Sigmoid colon (tissue), 7 donors: Measurements from ENCODE around the gene CAPN8. TPM values are rescaled to one million over a fixed set of nuclear protein-coding genes. Genes with fewer than 3 reads are reported as not detected.
A peak's percentile ranks its signal among the peaks of the same experiment; 100 is the strongest.

ENCODE experiments used
- DNase-seq: peaks from one replicate; pipeline ENCODE4 v3.0.0-alpha.2; 2019
- H3K27ac ChIP-seq, 4 donors: fragments of 200-600 bp; sonication (generic); one replicate each; pipeline ENCODE4 v1.5.1; 2016 to 2019; ENCODE audit warnings: mild to moderate bottlenecking in 1 of 4
- H3K27me3 ChIP-seq, 3 donors: fragments of 200-600 bp; sonication (generic); one replicate each; pipeline ENCODE4 v1.5.1; 2019; ENCODE audit warnings: mild to moderate bottlenecking in 1 of 3
- H3K36me3 ChIP-seq, 4 donors: fragments of 200-600 bp; sonication (generic); one replicate each; pipeline ENCODE4 v1.5.1; 2016 to 2019
- H3K4me1 ChIP-seq, 4 donors: fragments of 200-600 bp; sonication (generic); one replicate each; pipeline ENCODE4 v1.5.1; 2017 to 2019
- H3K4me3 ChIP-seq, 4 donors: fragments of 200-600 bp; sonication (generic); one replicate each; pipeline ENCODE4 v1.5.1; 2017 to 2019; ENCODE audit warnings: mild to moderate bottlenecking in 2 of 4, moderate library complexity in 1 of 4
- H3K9me3 ChIP-seq, 4 donors: fragments of 200-600 bp in 3 of 4; sonication (generic) in 3 of 4; one replicate each; pipeline versions ENCODE4 v1.5.1 to v1.6.1; 2013 to 2019
- EP300 ChIP-seq, 4 donors: sonication (generic); formaldehyde crosslinking; IDR thresholded peaks; one replicate each; pipeline ENCODE4 v1.6.1; 2017; ENCODE audit warnings: antibody characterized with exemption in 4 of 4
- POLR2A ChIP-seq, 2 donors: fragments of 450-650 bp; IDR thresholded peaks; one replicate each; pipeline ENCODE4 v1.6.1; 2016; ENCODE audit warnings: antibody characterized with exemption in 2 of 2, mild to moderate bottlenecking in 2 of 2, moderate library complexity in 2 of 2
- POLR2AphosphoS5 ChIP-seq, 4 donors: sonication (generic); formaldehyde crosslinking; IDR thresholded peaks; one replicate each; pipeline ENCODE4 v1.6.1; 2017; ENCODE audit warnings: antibody characterized with exemption in 4 of 4
- WGBS, 2 donors: extraction: QIAGEN DNeasy Blood & Tissue Kit; methylation state at CpG; one replicate each; pipeline ENCODE4 v1.1.7; 2013; 5-methylcytosine and 5-hydroxymethylcytosine counted together
- intact Hi-C: fragments of 100-400 bp; cut with DNase I; formaldehyde crosslinking; loops from one replicate; pipeline ENCODE4 v1.15.1; 2023
- polyA plus RNA-seq, 3 donors: library from polyadenylated mRNA; stranded (reverse); fragments of 200-250 nt; gene quantifications; one replicate each; pipeline ENCODE4 v1.2.3, GENCODE V29; 2013
- total RNA-seq, 4 donors: library from RNA; depleted of rRNA; stranded (reverse); fragments of >200 nt; gene quantifications; one replicate each; pipeline ENCODE4 v1.1.0, GENCODE V29; 2016
- TF ChIP-seq, protein P1 (sequence below), 4 experiments: fragments of 450-650 bp in 3 of 4; fragments of 200-600 bp in 1 of 4; IDR thresholded peaks; one replicate each; pipeline ENCODE4 v1.5.1; 2016 to 2019; ENCODE audit warnings: antibody characterized with exemption in 4 of 4, mild to moderate bottlenecking in 3 of 4, moderate library complexity in 2 of 4
- donor health status: healthy with polysubstance abuse.
- donor health status: Bipolar disorder and iron deficiency.
- donor health status: healthy.

The CAPN8 gene
- total and polyA plus RNA-seq, 7 donors, result 1.1 to 67.6 (median 42.7) TPM; not detected in 3

DNA sequence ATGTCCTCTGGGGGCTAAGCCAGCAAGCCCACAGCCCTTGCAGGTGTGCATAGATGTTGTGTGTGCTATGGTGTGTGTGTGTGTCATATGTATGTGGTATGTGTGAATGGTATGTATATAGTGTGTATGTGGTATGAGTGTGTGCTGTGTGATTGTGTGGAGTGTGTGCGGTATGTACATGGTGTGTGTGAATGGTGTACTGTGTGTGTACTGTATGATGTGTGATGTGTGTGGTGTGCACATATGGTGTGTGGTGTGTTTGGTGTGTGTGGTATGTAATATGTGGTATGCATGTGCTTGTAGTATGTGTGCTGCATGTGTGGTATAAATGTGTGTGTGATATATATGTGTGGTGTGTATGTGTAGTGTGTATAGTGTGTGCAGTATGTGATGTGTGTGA lies 107.0 kb downstream of the CAPN8 start:
- DNase-seq, result no peak
- intact Hi-C loops, result no loop called here
- Histone ChIP-seq H3K27ac (no peak overlapping the region), H3K36me3 (no peaks in the 10 kb centered on the region), H3K4me1 (no peaks in the 10 kb centered on the region), H3K9me3 (no peaks in the 10 kb centered on the region), H3K27me3 (no peaks in the 10 kb centered on the region), H3K4me3 (no peak overlapping the region)
- 97 to 98% methylated on average over 1 of the region's 1 CpG for WGBS, 2 donors
- no peak for TF ChIP-seq POLR2AphosphoS5 (IDR thresholded peaks at IDR 0.05)
- TF ChIP-seq EP300 (IDR thresholded peaks at IDR 0.05), result no peak

DNA sequence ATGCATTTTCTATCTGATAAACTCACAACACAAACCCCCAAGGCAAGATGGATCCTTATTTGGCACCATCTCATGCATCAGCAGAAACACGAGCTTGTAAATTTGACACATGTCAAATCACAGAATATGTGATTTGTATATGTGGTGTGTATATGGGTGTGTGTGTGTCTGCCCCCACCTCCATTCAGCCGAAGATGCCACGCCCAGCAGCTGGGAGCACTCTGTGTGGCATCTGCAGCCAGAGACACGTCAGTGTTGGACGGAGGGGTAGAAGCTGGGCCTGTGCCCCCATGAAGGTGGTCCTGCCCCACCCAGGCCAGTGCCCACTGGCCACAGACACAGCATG lies 108.4 kb downstream of the CAPN8 start:
- TF ChIP-seq POLR2AphosphoS5 (IDR thresholded peaks at IDR 0.05) (no peak), POLR2A (IDR thresholded peaks at IDR 0.05) (no peak), EP300 (IDR thresholded peaks at IDR 0.05) (no peak)
- TF ChIP-seq, protein P1, sequence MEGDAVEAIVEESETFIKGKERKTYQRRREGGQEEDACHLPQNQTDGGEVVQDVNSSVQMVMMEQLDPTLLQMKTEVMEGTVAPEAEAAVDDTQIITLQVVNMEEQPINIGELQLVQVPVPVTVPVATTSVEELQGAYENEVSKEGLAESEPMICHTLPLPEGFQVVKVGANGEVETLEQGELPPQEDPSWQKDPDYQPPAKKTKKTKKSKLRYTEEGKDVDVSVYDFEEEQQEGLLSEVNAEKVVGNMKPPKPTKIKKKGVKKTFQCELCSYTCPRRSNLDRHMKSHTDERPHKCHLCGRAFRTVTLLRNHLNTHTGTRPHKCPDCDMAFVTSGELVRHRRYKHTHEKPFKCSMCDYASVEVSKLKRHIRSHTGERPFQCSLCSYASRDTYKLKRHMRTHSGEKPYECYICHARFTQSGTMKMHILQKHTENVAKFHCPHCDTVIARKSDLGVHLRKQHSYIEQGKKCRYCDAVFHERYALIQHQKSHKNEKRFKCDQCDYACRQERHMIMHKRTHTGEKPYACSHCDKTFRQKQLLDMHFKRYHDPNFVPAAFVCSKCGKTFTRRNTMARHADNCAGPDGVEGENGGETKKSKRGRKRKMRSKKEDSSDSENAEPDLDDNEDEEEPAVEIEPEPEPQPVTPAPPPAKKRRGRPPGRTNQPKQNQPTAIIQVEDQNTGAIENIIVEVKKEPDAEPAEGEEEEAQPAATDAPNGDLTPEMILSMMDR (IDR thresholded peaks at IDR 0.05), result no peak
- DNase-seq, result no peak
- intact Hi-C loops, result no loop called here

GRCh38 chr1:223556414-223557129 lies 108.9 kb downstream of the CAPN8 start:
- Histone ChIP-seq H3K27ac (no peak overlapping the region), H3K4me3 (no peak overlapping the region), H3K4me1 (no peaks in the 10 kb centered on the region), H3K36me3 (no peaks in the 10 kb centered on the region), H3K27me3 (no peaks in the 10 kb centered on the region), H3K9me3 (no peaks in the 10 kb centered on the region)
- intact Hi-C loops, result no loop called here
- no peak for DNase-seq
- 49 to 59% methylated on average over 8 of the region's 8 CpGs for WGBS, 2 donors
- TF ChIP-seq POLR2AphosphoS5 (IDR thresholded peaks at IDR 0.05), result no peak
- no peak for TF ChIP-seq EP300 (IDR thresholded peaks at IDR 0.05)
- TF ChIP-seq, protein P1 (IDR thresholded peaks at IDR 0.05), result peak in 1 of 4 experiments; percentile 33
- no peak for TF ChIP-seq POLR2A (IDR thresholded peaks at IDR 0.05)

More for the DNA sequence above, 108.4 kb downstream of the CAPN8 start:
- Histone ChIP-seq H3K4me3 (no peak overlapping the region), H3K9me3 (no peaks in the 10 kb centered on the region), H3K4me1 (no peaks in the 10 kb centered on the region), H3K36me3 (no peaks in the 10 kb centered on the region), H3K27me3 (no peaks in the 10 kb centered on the region), H3K27ac (no peak overlapping the region)
- WGBS, 2 donors, result 47 to 82% methylated on average over 5 of the region's 5 CpGs

- TF ChIP-seq EP300 (IDR thresholded peaks at IDR 0.05) (no peak), POLR2AphosphoS5 (IDR thresholded peaks at IDR 0.05) (no peak), POLR2A (IDR thresholded peaks at IDR 0.05) (no peak)
- TF ChIP-seq, protein P1 (IDR thresholded peaks at IDR 0.05), result no peak
- H3K4me1 ChIP-seq, result no peaks in the 10 kb centered on the region
- no peaks in the 10 kb centered on the region for H3K36me3 ChIP-seq
- no peak for DNase-seq
- no peak overlapping the region for H3K27ac ChIP-seq
- peaks cover 0 to under 1% (median 0%) of the 10 kb centered on the region in 4 donors for H3K9me3 ChIP-seq
- H3K4me3 ChIP-seq, result no peak overlapping the region
- 96 to 97% methylated on average over 3 of the region's 3 CpGs for WGBS, 2 donors
- H3K27me3 ChIP-seq, result no peaks in the 10 kb centered on the region
- intact Hi-C loops, result no loop called here
These were observed 111.5 kb downstream of the CAPN8 start for GRCh38 chr1:223553957-223554356.

- H3K27ac ChIP-seq, result no peak overlapping the region
- 80 to 83% methylated on average over 3 of the region's 3 CpGs for WGBS, 2 donors
- H3K4me3 ChIP-seq, result no peak overlapping the region
- peaks cover 0 to 2% (median 0%) of the 10 kb centered on the region in 4 donors for H3K9me3 ChIP-seq
- H3K36me3 ChIP-seq, result no peaks in the 10 kb centered on the region
- no peak for TF ChIP-seq POLR2A (IDR thresholded peaks at IDR 0.05)
- TF ChIP-seq EP300 (IDR thresholded peaks at IDR 0.05), result no peak
- TF ChIP-seq, protein P1 (IDR thresholded peaks at IDR 0.05), result no peak
- no peak for TF ChIP-seq POLR2AphosphoS5 (IDR thresholded peaks at IDR 0.05)
- H3K27me3 ChIP-seq, result no peaks in the 10 kb centered on the region
- no peaks in the 10 kb centered on the region for H3K4me1 ChIP-seq
- no peak for DNase-seq
- intact Hi-C loops, result no loop called here
These were observed 113.9 kb downstream of the CAPN8 start for GRCh38 chr1:223551610-223552009.
